HEK293 (cell line): ENCODE results near the gene RNF175.

Experiments
- CTCF ChIA-PET: fragments of 350-600 bp; formaldehyde crosslinking; extraction: SDS; loops from one replicate; lab custom pipeline; 2021; ENCODE audit warnings: antibody characterized with exemption; lab: Yijun Ruan, JAX
- POLR2A ChIA-PET: fragments of 300-600 bp; formaldehyde crosslinking; extraction: SDS; loops from one replicate; lab custom pipeline; 2020; ENCODE audit warnings: antibody characterized with exemption, inconsistent platforms; lab: Yijun Ruan, JAX
- H3K27ac ChIP-seq: fragments of 200-500 bp; sonication (Bioruptor generic); 2 replicates; pipeline ENCODE4 v1.5.1; 2014; ENCODE audit warnings: low read depth, low read length, control low read depth, inconsistent platforms; ENCODE audit errors: extremely low read depth
- H3K36me3 ChIP-seq, 2 experiments: fragments of 200-500 bp in 1 of 2; sonication (Bioruptor generic) in 1 of 2; 1 replicate in 1 of 2; 2 replicates in 1 of 2; pipeline ENCODE4 v1.5.1; 2014 to 2017; ENCODE audit warnings: inconsistent platforms in 2 of 2, low read length in 2 of 2; ENCODE audit not compliant: control insufficient read depth in 2 of 2, insufficient read depth in 1 of 2
- H3K4me1 ChIP-seq: fragments of 200-500 bp; sonication (Bioruptor generic); 2 replicates; pipeline ENCODE4 v1.5.1; 2014; ENCODE audit warnings: mild to moderate bottlenecking, low read length, inconsistent platforms; ENCODE audit not compliant: control insufficient read depth, insufficient read depth
- H3K4me3 ChIP-seq: 2 replicates; pipeline ENCODE4 v1.5.1; 2011; ENCODE audit warnings: low read depth, mild to moderate bottlenecking, control low read depth, low read length, moderate library complexity
- H3K9me3 ChIP-seq: fragments of 200-500 bp; sonication (Bioruptor generic); 2 replicates; pipeline ENCODE4 v1.5.1; 2014; ENCODE audit warnings: low read depth, low read length, inconsistent platforms; ENCODE audit not compliant: control insufficient read depth, insufficient read depth
- BCL6B ChIP-seq: fragments of 450-650 bp; formaldehyde crosslinking; IDR thresholded peaks from 2 replicates; pipeline ENCODE4 v1.5.1; 2017; ENCODE audit warnings: missing biosample characterization, missing genetic modification characterization
- ELK4 ChIP-seq: IDR thresholded peaks from 2 replicates; pipeline ENCODE4 v1.6.1; 2011; ENCODE audit warnings: mild to moderate bottlenecking, low read depth, low read length, borderline replicate concordance
- GLI2 ChIP-seq: fragments of 450-650 bp; formaldehyde crosslinking; IDR thresholded peaks from 2 replicates; pipeline ENCODE4; 2017; ENCODE audit warnings: missing biosample characterization, missing genetic modification characterization, low read depth, borderline replicate concordance
- GLIS2 ChIP-seq: fragments of 450-650 bp; formaldehyde crosslinking; IDR thresholded peaks from 2 replicates; pipeline ENCODE4 v1.5.1; 2016; ENCODE audit warnings: missing biosample characterization, missing genetic modification characterization
- HOXA7 ChIP-seq: sonication (generic); formaldehyde crosslinking; IDR thresholded peaks from 2 replicates; pipeline ENCODE4 v1.8.1; 2022; ENCODE audit warnings: missing genetic modification reagents, borderline replicate concordance
- TSHZ1 ChIP-seq: fragments of 450-650 bp; formaldehyde crosslinking; IDR thresholded peaks from 2 replicates; pipeline ENCODE4 v1.5.1; 2016; ENCODE audit warnings: missing biosample characterization, missing genetic modification characterization, borderline replicate concordance
- ZBTB1 ChIP-seq: fragments of 450-650 bp; formaldehyde crosslinking; IDR thresholded peaks from 2 replicates; pipeline ENCODE4 v1.5.1; 2016; ENCODE audit warnings: missing biosample characterization, missing genetic modification characterization
- ZBTB10 ChIP-seq: fragments of 450-650 bp; formaldehyde crosslinking; IDR thresholded peaks from 2 replicates; pipeline ENCODE4 v1.5.1; 2016; ENCODE audit warnings: missing biosample characterization, missing genetic modification characterization
- ZBTB26 ChIP-seq: fragments of 450-650 bp; formaldehyde crosslinking; optimal IDR thresholded peaks from 2 replicates; pipeline ENCODE3; 2016; ENCODE audit warnings: missing biosample characterization, mild to moderate bottlenecking, missing genetic modification characterization
- ZBTB8A ChIP-seq: fragments of 450-650 bp; formaldehyde crosslinking; IDR thresholded peaks from 2 replicates; pipeline ENCODE4 v1.5.1; 2016; ENCODE audit warnings: missing biosample characterization, missing genetic modification characterization
- ZIC2 ChIP-seq: fragments of 450-650 bp; formaldehyde crosslinking; IDR thresholded peaks from 2 replicates; pipeline ENCODE4 v1.5.1; 2016; ENCODE audit warnings: missing biosample characterization, missing genetic modification characterization
- ZNF121 ChIP-seq: fragments of 450-650 bp; formaldehyde crosslinking; IDR thresholded peaks from 2 replicates; pipeline ENCODE4 v1.5.1; 2016; ENCODE audit warnings: missing biosample characterization, missing genetic modification characterization
- ZNF26 ChIP-seq: fragments of 450-650 bp; formaldehyde crosslinking; IDR thresholded peaks from 2 replicates; pipeline ENCODE4 v1.5.1; 2016; ENCODE audit warnings: missing biosample characterization, missing genetic modification characterization
- ZNF311 ChIP-seq: fragments of 450-650 bp; formaldehyde crosslinking; IDR thresholded peaks from 2 replicates; pipeline ENCODE4 v1.5.1; 2017; ENCODE audit warnings: missing biosample characterization, missing genetic modification characterization, borderline replicate concordance
- ZNF350 ChIP-seq: fragments of 450-650 bp; formaldehyde crosslinking; IDR thresholded peaks from 2 replicates; pipeline ENCODE4 v1.5.0; 2017; ENCODE audit warnings: missing biosample characterization, mild to moderate bottlenecking, missing genetic modification characterization
- ZNF473 ChIP-seq: fragments of 450-650 bp; formaldehyde crosslinking; IDR thresholded peaks from 2 replicates; pipeline ENCODE4 v1.5.1; 2017; ENCODE audit warnings: missing biosample characterization, missing genetic modification characterization
- ZNF521 ChIP-seq: fragments of 450-650 bp; formaldehyde crosslinking; IDR thresholded peaks from 2 replicates; pipeline ENCODE4 v1.5.1; 2017; ENCODE audit warnings: missing biosample characterization, mild to moderate bottlenecking, missing genetic modification characterization
- ZNF585B ChIP-seq: fragments of 450-650 bp; formaldehyde crosslinking; IDR thresholded peaks from 2 replicates; pipeline ENCODE4 v1.5.1; 2016; ENCODE audit warnings: missing biosample characterization, missing genetic modification characterization
- ZNF621 ChIP-seq: fragments of 450-650 bp; formaldehyde crosslinking; IDR thresholded peaks from 2 replicates; pipeline ENCODE4 v1.5.1; 2017; ENCODE audit warnings: missing biosample characterization, missing genetic modification characterization
- ZNF623 ChIP-seq: fragments of 450-650 bp; formaldehyde crosslinking; IDR thresholded peaks from 2 replicates; pipeline ENCODE4 v1.5.1; 2016; ENCODE audit warnings: missing biosample characterization, missing genetic modification characterization

RNF175 gene

GRCh38 chr4:153729895-153730294, 29.9 kb downstream of the RNF175 start (continued):
- TF ChIP-seq TSHZ1 (tag by site-specific recombination), result no peak
- TF ChIP-seq ZNF521 (tag by site-specific recombination), result no peak
- no peak for TF ChIP-seq ZBTB1 (tag by site-specific recombination)

- ChIA-PET POLR2A (no interaction called here), CTCF (no interaction called here)
- no peaks in the 10 kb centered on the region for H3K36me3 ChIP-seq
- H3K9me3 ChIP-seq, result no peaks in the 10 kb centered on the region
- H3K4me3 ChIP-seq, result no peak overlapping the region
- TF ChIP-seq ZNF350 (no peak), ZNF26 (tag by site-specific recombination) (no peak), BCL6B (tag by site-specific recombination) (no peak), ZNF621 (tag by site-specific recombination) (no peak), ZNF311 (tag by site-specific recombination) (no peak), ZNF473 (tag by site-specific recombination) (no peak), GLIS2 (tag by site-specific recombination) (no peak), ZIC2 (tag by site-specific recombination) (no peak), ZBTB10 (tag by site-specific recombination) (no peak), ZNF121 (tag by site-specific recombination) (no peak), ZBTB8A (tag by site-specific recombination) (no peak), ZNF585B (tag by site-specific recombination) (no peak), GLI2 (no peak), ELK4 (no peak), ZBTB26 (tag by site-specific recombination) (no peak), HOXA7 (CRISPR knock-in tag) (no peak), ZNF623 (tag by site-specific recombination) (no peak)
- H3K4me1 ChIP-seq, result no peaks in the 10 kb centered on the region
- no peak overlapping the region for H3K27ac ChIP-seq
Observed at GRCh38 chr4:153728660-153729059, 31.2 kb downstream of the RNF175 start.
